CD14-positive monocyte (primary cell): ENCODE results near the gene ADRA2C. TPM values are rescaled to one million over a fixed set of nuclear protein-coding genes. Genes with fewer than 3 reads are reported as not detected.

Experiments used
- DNase-seq, 3 donors: peaks; one replicate each; pipeline ENCODE4 v3.0.0-alpha.2; 2011 to 2022
- H2AFZ ChIP-seq: 2 replicates; pipeline ENCODE4 v1.6.0; 2012; ENCODE audit warnings: mild to moderate bottlenecking, low read depth, low read length, inconsistent platforms; ENCODE audit not compliant: insufficient read depth, poor library complexity, severe bottlenecking
- H3K27ac ChIP-seq, 2 donors: 1 replicate in 1 of 2; 2 replicates in 1 of 2; pipeline ENCODE4 v1.5.1; 2012 to 2013; ENCODE audit warnings: low read length in 2 of 2, control low read depth in 1 of 2, inconsistent platforms in 1 of 2, low read depth in 1 of 2, mild to moderate bottlenecking in 1 of 2
- H3K27me3 ChIP-seq, 2 donors: one replicate each; pipeline versions ENCODE4 v1.6.0 to v1.6.1; 2011 to 2013; ENCODE audit warnings: low read length in 2 of 2; ENCODE audit not compliant: control insufficient read depth in 2 of 2, insufficient read depth in 2 of 2
- H3K36me3 ChIP-seq, 2 donors: replicated peaks in 1 of 2; 1 replicate in 1 of 2; 2 replicates in 1 of 2; pipeline versions ENCODE4 v1.5.1 to v1.6.1; 2012 to 2013; ENCODE audit warnings: low read length in 2 of 2, control low read depth in 1 of 2, inconsistent platforms in 1 of 2, mild to moderate bottlenecking in 1 of 2; ENCODE audit not compliant: insufficient read depth in 2 of 2, control insufficient read depth in 1 of 2
- H3K4me1 ChIP-seq, 2 donors: 1 replicate in 1 of 2; 2 replicates in 1 of 2; pipeline versions ENCODE4 v1.5.1 to v1.6.1; 2012 to 2013; ENCODE audit warnings: low read length in 2 of 2, control low read depth in 1 of 2, inconsistent platforms in 1 of 2, mild to moderate bottlenecking in 1 of 2, moderate library complexity in 1 of 2; ENCODE audit not compliant: insufficient read depth in 2 of 2, control insufficient read depth in 1 of 2
- H3K4me2 ChIP-seq: replicated peaks from 2 replicates; pipeline ENCODE3; 2012; ENCODE audit warnings: low read length, moderate library complexity, mild to moderate bottlenecking; ENCODE audit not compliant: poor library complexity, severe bottlenecking; ENCODE audit errors: extremely low read depth
- H3K4me3 ChIP-seq, 3 experiments: fragments of 200-600 bp in 1 of 3; sonication (generic) in 1 of 3; replicated peaks in 1 of 3; 1 replicate in 2 of 3; 2 replicates in 1 of 3; pipeline ENCODE4 v1.5.1; 2011 to 2013; ENCODE audit warnings: low read length in 3 of 3, mild to moderate bottlenecking in 3 of 3, control low read depth in 2 of 3, low read depth in 2 of 3, inconsistent platforms in 1 of 3, moderate library complexity in 1 of 3
- H3K79me2 ChIP-seq: 2 replicates; pipeline ENCODE4 v1.6.0; 2012; ENCODE audit warnings: mild to moderate bottlenecking, control low read depth, inconsistent platforms, low read length, moderate library complexity; ENCODE audit not compliant: insufficient read depth
- H3K9ac ChIP-seq: 2 replicates; pipeline ENCODE4 v1.6.0; 2017; ENCODE audit warnings: low read length, mild to moderate bottlenecking; ENCODE audit not compliant: insufficient read depth, poor library complexity, severe bottlenecking
- H3K9me3 ChIP-seq, 2 donors: replicated peaks in 1 of 2; 1 replicate in 1 of 2; 2 replicates in 1 of 2; pipeline versions ENCODE4 v1.5.1 to v1.6.1; 2012 to 2013; ENCODE audit warnings: low read length in 2 of 2, control low read depth in 1 of 2; ENCODE audit not compliant: control insufficient read depth in 1 of 2, insufficient read depth in 1 of 2
- H4K20me1 ChIP-seq: 2 replicates; pipeline ENCODE4 v1.6.0; 2012; ENCODE audit warnings: mild to moderate bottlenecking, low read length, control low read depth, moderate library complexity; ENCODE audit not compliant: insufficient read depth
- H3K27ac Mint-ChIP-seq, 7 donors: one replicate each; pipeline ENCODE4 v1.8.0; 2020; ENCODE audit warnings: mild to moderate bottlenecking in 7 of 7, mixed read lengths in 7 of 7, moderate library complexity in 6 of 7, inconsistent platforms in 2 of 7
- H3K27me3 Mint-ChIP-seq, 3 donors: one replicate each; pipeline ENCODE4 v1.8.0; 2021 to 2022; ENCODE audit warnings: low read depth in 3 of 3, mild to moderate bottlenecking in 3 of 3, mixed read lengths in 3 of 3, moderate library complexity in 3 of 3, inconsistent platforms in 1 of 3
- H3K36me3 Mint-ChIP-seq, 2 donors: one replicate each; pipeline ENCODE4 v1.8.0; 2020; ENCODE audit warnings: mixed read lengths in 2 of 2, inconsistent platforms in 1 of 2, mild to moderate bottlenecking in 1 of 2
- H3K4me1 Mint-ChIP-seq: one replicate; pipeline ENCODE4 v1.8.0; 2020; ENCODE audit warnings: mild to moderate bottlenecking, mixed read lengths
- H3K4me3 Mint-ChIP-seq, 2 donors: one replicate each; pipeline ENCODE4 v1.8.0; 2020; ENCODE audit warnings: mild to moderate bottlenecking in 2 of 2, mixed read lengths in 2 of 2, moderate library complexity in 1 of 2
- H3K9me3 Mint-ChIP-seq, 7 donors: one replicate each; pipeline ENCODE4 v1.8.0; 2020 to 2022; ENCODE audit warnings: mixed read lengths in 7 of 7, mild to moderate bottlenecking in 6 of 7, moderate library complexity in 6 of 7, inconsistent platforms in 2 of 7
- WGBS: methylation state at CpG from one replicate; pipeline ENCODE4 v1.1.5; 2013; ENCODE audit warnings: missing lambda C conversion rate; ENCODE audit not compliant: insufficient coverage; 5-methylcytosine and 5-hydroxymethylcytosine counted together
- intact Hi-C, 2 donors: fragments of 100-400 bp; cut with micrococcal nuclease; formaldehyde crosslinking; loops; one replicate each; pipeline versions ENCODE4 v1.15.0 to v1.15.1; 2023
- polyA plus RNA-seq, 3 donors: library from polyadenylated mRNA; depleted of rRNA in 1 of 3; unstranded in 2 of 3; stranded (reverse) in 1 of 3; fragments of 300-500 nt in 2 of 3; fragments of >200 nt in 1 of 3; fragmentation: Illumina TruSeq in 2 of 3; gene quantifications; 1 replicate in 2 of 3; 2 replicates in 1 of 3; pipeline ENCODE4 v1.2.3, GENCODE V29; 2012 to 2021
- TF ChIP-seq, protein P1 (sequence below): fragments of 200-600 bp; IDR thresholded peaks from one replicate; pipeline ENCODE4 v1.8.0; 2022; ENCODE audit warnings: antibody characterized with exemption, mild to moderate bottlenecking

ADRA2C gene
- polyA plus RNA-seq, 3 donors, result not detected

GRCh38 chr4:3801521-3801920 lies 35.3 kb downstream of the ADRA2C start:
- Histone ChIP-seq H2AFZ (no peak overlapping the region), H3K36me3 (no peaks in the 10 kb centered on the region), H3K27me3 (no peaks in the 10 kb centered on the region), H3K27ac (no peak overlapping the region), H3K9ac (no peak overlapping the region), H3K4me2 (no peak overlapping the region), H3K4me3 (no peak overlapping the region), H3K79me2 (no peaks in the 10 kb centered on the region), H3K4me1 (peaks cover 0 to 8% of the 10 kb centered on the region in 2 donors), H3K9me3 (peaks cover 5% of the 10 kb centered on the region in 2 donors), H4K20me1 (no peaks in the 10 kb centered on the region)
- Mint-ChIP-seq H3K9me3 (peaks cover 3 to 6% (median 5%) of the 10 kb centered on the region in 7 donors), H3K4me1 (no peaks in the 10 kb centered on the region), H3K27me3 (peaks cover 0 to 14% (median 3%) of the 10 kb centered on the region in 3 donors), H3K36me3 (no peaks in the 10 kb centered on the region), H3K4me3 (no peak overlapping the region), H3K27ac (no peak overlapping the region)
- DNase-seq, result no peak
- WGBS, result 92% methylated on average over 4 of the region's 8 CpGs
- TF ChIP-seq, protein P1, sequence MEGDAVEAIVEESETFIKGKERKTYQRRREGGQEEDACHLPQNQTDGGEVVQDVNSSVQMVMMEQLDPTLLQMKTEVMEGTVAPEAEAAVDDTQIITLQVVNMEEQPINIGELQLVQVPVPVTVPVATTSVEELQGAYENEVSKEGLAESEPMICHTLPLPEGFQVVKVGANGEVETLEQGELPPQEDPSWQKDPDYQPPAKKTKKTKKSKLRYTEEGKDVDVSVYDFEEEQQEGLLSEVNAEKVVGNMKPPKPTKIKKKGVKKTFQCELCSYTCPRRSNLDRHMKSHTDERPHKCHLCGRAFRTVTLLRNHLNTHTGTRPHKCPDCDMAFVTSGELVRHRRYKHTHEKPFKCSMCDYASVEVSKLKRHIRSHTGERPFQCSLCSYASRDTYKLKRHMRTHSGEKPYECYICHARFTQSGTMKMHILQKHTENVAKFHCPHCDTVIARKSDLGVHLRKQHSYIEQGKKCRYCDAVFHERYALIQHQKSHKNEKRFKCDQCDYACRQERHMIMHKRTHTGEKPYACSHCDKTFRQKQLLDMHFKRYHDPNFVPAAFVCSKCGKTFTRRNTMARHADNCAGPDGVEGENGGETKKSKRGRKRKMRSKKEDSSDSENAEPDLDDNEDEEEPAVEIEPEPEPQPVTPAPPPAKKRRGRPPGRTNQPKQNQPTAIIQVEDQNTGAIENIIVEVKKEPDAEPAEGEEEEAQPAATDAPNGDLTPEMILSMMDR, result no peak
- intact Hi-C loops, result no loop called here

GRCh38 chr4:3801931-3802550 lies 35.9 kb downstream of the ADRA2C start:
- Histone ChIP-seq H3K4me2 (no peak overlapping the region), H2AFZ (no peak overlapping the region), H3K27me3 (no peaks in the 10 kb centered on the region), H3K36me3 (no peaks in the 10 kb centered on the region), H3K9me3 (peaks cover under 1% of the 10 kb centered on the region in 2 donors), H3K27ac (no peak overlapping the region), H3K4me1 (peaks cover 0 to 8% of the 10 kb centered on the region in 2 donors), H3K9ac (no peak overlapping the region), H3K4me3 (no peak overlapping the region), H4K20me1 (no peaks in the 10 kb centered on the region), H3K79me2 (no peaks in the 10 kb centered on the region)
- H3K4me1 Mint-ChIP-seq, result no peaks in the 10 kb centered on the region
- TF ChIP-seq, protein P1, result no peak
- intact Hi-C loops, result no loop called here
- DNase-seq, result no peak
- no peak overlapping the region for H3K27ac Mint-ChIP-seq
- 86% methylated on average over 14 of the region's 15 CpGs for WGBS
- H3K36me3 Mint-ChIP-seq, result no peaks in the 10 kb centered on the region
- peaks cover 0 to 2% (median under 1%) of the 10 kb centered on the region in 7 donors for H3K9me3 Mint-ChIP-seq
- no peak overlapping the region for H3K4me3 Mint-ChIP-seq
- H3K27me3 Mint-ChIP-seq, result peaks cover 0 to 17% (median 3%) of the 10 kb centered on the region in 3 donors
